ENCODE data around the gene TGFA.

The TGFA gene

GRCh38 chr2:70553584-70554337 is at the start of gene TGFA:
Gene TGFA, minus strand, starts transcription at chr2:70553826. Its CDS starts 59 bp downstream, at chr2:70553767.
- no peak for DNase-seq (ENCODE audit: low read depth, low spot score)

DNA sequence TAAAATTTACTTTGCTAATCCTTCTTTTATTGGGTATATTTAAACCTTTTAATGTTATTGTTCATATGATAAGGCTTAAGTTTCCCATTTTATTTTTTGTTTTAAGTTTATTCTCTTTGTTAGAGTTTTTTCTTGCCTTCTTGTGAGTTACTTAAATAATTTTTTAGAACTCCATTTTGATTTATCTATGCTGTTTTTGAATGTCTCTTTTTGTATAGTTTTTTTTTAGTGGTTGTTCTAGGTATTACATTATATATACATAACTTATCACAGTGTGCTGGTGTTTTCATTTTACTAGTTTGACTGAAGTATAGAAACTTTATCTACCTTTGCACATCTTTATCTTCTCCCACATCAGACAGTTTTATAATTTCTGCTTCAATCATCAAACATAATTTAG is 49.4 kb upstream of the TGFA start:
- no peak for DNase-seq (ENCODE audit: low read depth, low spot score)

GRCh38 chr2:70598197-70598596 is 44.6 kb upstream of the TGFA start:
- no peak for DNase-seq (ENCODE audit: low read depth, low spot score)

DNA sequence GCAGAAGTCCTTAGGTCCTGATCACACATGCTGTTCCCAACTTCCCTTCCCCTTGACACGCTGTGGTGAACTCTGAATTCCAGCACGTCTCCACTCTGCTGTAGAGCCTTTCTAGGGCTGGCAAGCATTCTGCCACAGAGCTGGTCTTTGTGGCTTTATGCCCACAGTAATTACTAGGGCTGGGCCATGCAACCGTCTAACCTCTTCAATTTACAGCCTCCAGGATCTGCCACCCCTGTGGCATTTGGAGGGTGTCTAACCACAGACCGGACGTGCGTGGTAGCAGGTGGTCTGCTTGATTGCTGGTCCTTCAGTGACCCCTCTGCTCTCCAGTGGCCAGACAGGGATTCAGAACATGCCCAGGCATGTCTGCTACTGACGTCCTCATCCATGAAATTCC is 43.1 kb upstream of the TGFA start:
- DNase-seq (ENCODE audit: low read depth, low spot score), result no peak

- DNase-seq (ENCODE audit: low read depth, low spot score), result no peak
Measured at GRCh38 chr2:70596293-70596692, 42.7 kb upstream of the TGFA start.

GRCh38 chr2:70583091-70583490 is 29.5 kb upstream of the TGFA start:
- DNase-seq (ENCODE audit: low read depth, low spot score), result no peak

DNA sequence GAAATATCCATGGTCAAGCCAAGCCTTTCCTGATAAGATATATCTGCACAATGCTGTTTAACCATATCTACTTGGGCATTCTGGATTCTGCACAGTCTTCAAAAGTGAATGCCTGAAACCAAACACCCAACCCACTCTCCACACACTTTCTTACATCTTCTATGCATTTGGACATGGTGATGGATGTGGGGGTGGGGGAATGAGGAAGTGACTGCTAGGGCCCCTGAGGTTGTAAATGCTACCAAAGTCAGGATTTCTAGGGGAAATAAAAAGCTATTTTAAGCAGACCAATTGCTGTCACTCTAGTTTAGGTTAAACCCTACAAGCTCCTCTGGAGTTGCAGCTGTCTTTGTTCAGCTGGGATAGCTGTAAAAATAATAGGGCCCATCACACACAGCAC is 26.7 kb upstream of the TGFA start:
- DNase-seq (ENCODE audit: low read depth, low spot score), result no peak

GRCh38 chr2:70574618-70575017 is 21.0 kb upstream of the TGFA start:
- DNase-seq (ENCODE audit: low read depth, low spot score), result no peak

- no peak for DNase-seq (ENCODE audit: low read depth, low spot score)
Measured at GRCh38 chr2:70574109-70574508, 20.5 kb upstream of the TGFA start.

DNA sequence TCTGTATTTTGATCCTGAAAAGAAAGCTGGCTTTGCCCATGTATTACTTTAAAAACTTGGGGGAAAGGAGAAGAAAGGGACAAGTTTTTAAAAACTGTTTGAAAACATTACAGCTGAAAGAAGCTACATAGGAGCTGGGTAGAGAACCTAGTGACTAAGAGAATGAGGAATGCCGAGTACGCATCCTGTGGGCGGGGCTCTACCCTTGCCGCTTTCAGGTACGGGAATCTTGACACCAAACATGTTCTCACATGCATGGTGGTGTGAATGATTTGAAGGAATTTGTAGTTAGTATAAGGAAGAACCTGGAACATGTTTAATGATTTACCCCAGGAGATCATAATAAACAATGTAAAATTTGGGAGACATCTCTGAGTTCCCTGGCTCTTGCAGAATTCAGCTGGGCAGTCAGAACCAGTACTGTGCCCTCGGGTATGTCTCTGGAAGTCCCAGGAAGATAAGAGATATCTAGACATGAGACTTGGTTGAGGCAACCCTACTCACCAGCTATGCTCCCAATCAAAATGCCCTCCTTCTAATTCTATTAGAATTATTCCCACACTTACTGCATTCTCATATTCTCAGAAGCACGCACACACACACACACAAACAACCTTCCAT is 16.5 kb upstream of the TGFA start:
- DNase-seq (ENCODE audit: low read depth, low spot score), result no peak

DNA sequence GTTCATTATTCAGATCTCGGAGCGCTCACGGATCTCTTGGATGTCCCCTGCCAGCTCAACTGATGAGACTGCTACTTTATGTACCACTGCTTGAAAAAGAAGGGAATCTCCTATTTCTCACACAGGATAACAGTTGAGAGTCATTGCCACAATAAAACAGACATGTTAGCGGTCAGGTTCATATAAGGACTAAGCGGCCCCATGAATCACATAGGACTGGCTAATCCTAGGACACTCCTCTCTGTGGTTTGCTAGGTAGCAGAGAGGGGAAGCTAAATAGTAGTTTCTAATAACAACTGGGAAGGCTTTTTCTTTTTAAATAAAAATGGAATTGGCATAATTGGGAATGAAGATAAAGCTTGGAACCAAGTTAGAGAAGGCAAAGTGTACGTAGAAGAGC is 15.9 kb upstream of the TGFA start:
- DNase-seq (ENCODE audit: low read depth, low spot score), result no peak

DNA sequence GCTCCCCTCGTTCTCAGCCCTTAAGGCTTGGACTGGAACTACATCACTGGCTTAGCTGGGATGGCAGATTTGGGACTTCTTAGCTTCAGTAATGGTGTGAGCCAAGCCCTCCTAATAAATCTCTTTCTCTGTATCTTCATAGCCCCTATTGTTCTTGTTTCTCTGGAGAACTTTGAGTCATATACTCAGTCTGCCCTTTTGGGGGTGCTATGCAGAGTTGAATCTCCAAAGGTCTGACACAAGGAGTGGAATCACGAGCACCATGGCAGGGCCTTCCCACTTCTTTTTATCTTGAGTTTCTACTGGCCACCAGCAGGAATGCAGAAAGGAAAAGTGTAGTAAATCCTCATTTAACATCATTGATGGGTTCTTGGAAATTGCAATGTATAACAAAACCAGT is 13.3 kb upstream of the TGFA start:
- no peak for DNase-seq (ENCODE audit: low read depth, low spot score)

GRCh38 chr2:70566464-70566863 is 12.8 kb upstream of the TGFA start:
- DNase-seq (ENCODE audit: low read depth, low spot score), result no peak

- DNase-seq (ENCODE audit: low read depth, low spot score), result no peak
Measured at GRCh38 chr2:70565039-70565731, 11.6 kb upstream of the TGFA start.

DNA sequence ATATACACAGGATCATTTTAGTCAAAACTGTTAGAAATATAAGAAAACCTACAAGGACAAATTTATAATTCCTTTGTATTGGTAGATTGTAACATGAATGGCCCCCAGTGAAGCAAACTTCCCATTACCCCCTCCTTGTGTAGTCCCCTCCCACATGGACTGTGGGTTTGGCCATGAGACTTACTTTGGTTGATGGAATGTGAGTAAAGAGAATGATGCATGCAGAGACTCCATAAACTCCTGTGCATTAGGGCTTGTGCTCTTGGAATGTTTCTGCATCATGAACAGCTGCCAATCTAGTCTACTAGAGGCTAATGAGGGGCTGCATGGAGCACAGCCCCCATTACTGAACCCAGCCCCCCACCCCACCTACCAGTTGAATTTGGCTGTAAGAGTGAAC is 8.3 kb upstream of the TGFA start:
- DNase-seq (ENCODE audit: low read depth, low spot score), result no peak

GRCh38 chr2:70560442-70560841 is 6.8 kb upstream of the TGFA start:
- no peak for DNase-seq (ENCODE audit: low read depth, low spot score)

DNA sequence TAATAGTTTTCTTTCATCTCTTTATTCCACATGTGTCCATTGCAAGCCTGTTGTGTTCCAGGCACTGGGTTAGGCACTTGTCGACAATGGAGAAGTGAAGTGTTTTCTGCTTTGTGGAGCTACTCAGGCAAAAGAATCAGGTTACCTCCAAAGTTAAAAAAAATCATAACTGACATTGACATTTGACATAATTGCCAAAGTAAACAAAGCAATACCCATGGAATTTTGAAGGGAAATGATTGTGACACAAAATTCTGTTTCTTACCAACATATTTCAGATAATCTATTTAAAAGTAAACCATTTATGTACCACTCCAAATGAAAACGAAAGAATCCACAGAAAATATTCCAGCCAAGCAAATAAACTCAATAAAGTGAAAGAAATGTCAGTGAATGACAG is 6.4 kb upstream of the TGFA start:
- DNase-seq (ENCODE audit: low read depth, low spot score), result no peak

DNA sequence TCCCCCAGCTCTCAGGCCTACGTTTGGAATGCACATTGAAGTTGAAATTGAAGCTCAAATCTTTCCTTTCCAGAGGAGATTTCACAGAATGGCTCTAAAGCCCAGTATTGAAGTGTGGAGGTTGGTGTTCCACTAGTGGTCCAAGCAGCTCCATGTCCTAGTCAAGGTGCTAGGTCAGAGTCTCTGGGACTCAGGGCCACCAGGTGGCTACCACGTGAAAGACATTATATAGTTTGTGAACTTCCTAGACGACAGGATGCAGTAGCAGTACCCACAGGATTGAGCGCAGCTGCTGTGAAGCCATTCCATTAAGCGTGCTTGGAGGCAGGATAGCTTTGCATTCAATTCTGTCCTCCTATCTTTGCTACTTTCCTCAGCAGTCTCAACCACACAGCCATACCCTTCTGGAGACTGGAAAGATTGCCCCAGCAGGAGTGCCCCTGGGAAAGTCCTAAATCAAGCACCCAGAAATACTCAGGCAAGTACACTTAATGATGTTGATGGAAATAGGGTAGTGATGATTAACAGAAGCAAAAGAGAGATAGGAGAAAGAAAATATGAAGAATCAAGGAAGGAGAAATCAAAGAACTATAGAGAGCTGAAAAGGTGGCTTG is 4.7 kb upstream of the TGFA start:
- DNase-seq (ENCODE audit: low read depth, low spot score), result no peak

GRCh38 chr2:70557171-70557838 is 3.7 kb upstream of the TGFA start:
- no peak for DNase-seq (ENCODE audit: low read depth, low spot score)

DNA sequence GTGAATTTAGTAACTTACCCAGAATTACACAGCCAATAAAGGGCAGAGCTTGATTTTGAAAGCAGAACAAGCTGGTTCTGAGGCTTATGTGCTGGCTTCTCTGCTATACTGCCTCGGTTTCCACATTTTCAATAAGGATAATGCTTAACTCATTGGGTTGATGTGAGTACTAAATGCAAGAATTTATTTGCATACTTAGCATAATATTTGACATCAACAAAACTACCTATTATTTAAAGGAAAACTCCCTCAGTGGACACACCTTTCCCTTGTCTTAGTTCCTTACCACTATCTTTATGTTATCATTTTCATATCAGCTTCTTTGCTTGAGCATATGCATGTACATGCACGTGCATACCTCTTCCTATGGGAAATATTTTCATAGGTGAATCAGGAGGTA is 3.0 kb upstream of the TGFA start:
- DNase-seq (ENCODE audit: low read depth, low spot score), result no peak

DNA sequence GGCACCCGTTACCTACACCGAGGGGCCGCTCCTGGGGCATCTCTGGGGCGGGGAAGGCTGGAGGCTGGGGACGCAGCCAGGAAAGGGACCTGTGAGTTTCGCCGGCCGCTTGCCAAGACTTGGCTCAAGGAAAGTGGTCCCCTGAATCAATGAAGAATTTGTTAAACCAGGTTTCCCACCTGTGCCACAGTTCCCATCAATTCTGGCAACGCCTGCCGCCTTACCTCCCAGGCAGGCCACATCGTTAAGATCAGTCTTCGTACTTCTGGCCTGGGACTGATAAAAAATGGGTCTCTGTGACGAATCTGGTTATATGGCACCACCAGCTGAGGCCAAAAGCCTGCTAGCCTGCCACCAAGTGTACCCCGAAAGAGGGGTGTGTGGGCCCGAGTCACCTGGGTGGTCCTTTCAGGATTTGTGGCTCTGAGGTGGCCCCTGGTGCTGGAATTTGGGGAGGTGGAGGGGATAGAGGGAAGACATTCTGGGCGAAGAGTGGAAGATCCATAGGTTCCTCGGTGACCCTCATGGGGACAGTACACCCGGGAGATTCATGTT is 789 bp upstream of the TGFA start:
- DNase-seq (ENCODE audit: low read depth, low spot score), result no peak

GRCh38 chr2:70553334-70553583 is 367 bp downstream of the TGFA start:
- DNase-seq (ENCODE audit: low read depth, low spot score), result no peak
